Ascending aorta (tissue), 2 donors: ENCODE data around the gene RFX2. TPM values are rescaled to one million over a fixed set of nuclear protein-coding genes. Genes with fewer than 3 reads are reported as not detected.
"Not testable (repeated sequence)": the region's sequence is repeated elsewhere in the genome, so short reads cannot be mapped to it uniquely, and the experiment has no call there.

Experiments
- DNase-seq, 2 donors: peaks; one replicate each; pipeline ENCODE4 v3.0.0-alpha.2; 2019; ENCODE audit warnings: low spot score in 2 of 2
- H3K27ac ChIP-seq, 2 donors: fragments of 200-600 bp; sonication (generic); one replicate each; pipeline ENCODE4 v1.5.1; 2016 to 2017; ENCODE audit warnings: mild to moderate bottlenecking in 1 of 2
- H3K27me3 ChIP-seq: fragments of 200-600 bp; sonication (generic); one replicate; pipeline ENCODE4 v1.5.1; 2017
- H3K36me3 ChIP-seq, 2 donors: fragments of 200-600 bp; sonication (generic); one replicate each; pipeline ENCODE4 v1.5.1; 2016
- H3K4me1 ChIP-seq, 2 donors: fragments of 200-600 bp; sonication (generic); one replicate each; pipeline ENCODE4 v1.5.1; 2016 to 2017; ENCODE audit warnings: mild to moderate bottlenecking in 1 of 2
- H3K4me3 ChIP-seq, 2 donors: fragments of 200-600 bp; sonication (generic); one replicate each; pipeline ENCODE4 v1.5.1; 2016 to 2017; ENCODE audit warnings: mild to moderate bottlenecking in 1 of 2
- H3K9me3 ChIP-seq, 2 donors: fragments of 200-600 bp; sonication (generic); one replicate each; pipeline ENCODE4 v1.5.1; 2016
- intact Hi-C: fragments of 100-400 bp; cut with DNase I; formaldehyde crosslinking; loops from one replicate; pipeline ENCODE4 v1.15.1; 2023
- total RNA-seq: library from RNA; depleted of rRNA; stranded (reverse); fragments of >200 nt; gene quantifications from one replicate; pipeline ENCODE4 v1.1.0, GENCODE V29; 2016
- TF ChIP-seq, protein P1 (sequence below), 3 experiments: fragments of 200-600 bp in 2 of 3; fragments of 450-650 bp in 1 of 3; sonication (generic) in 2 of 3; IDR thresholded peaks; one replicate each; pipeline ENCODE4 v1.5.1; 2016 to 2019; ENCODE audit warnings: antibody characterized with exemption in 3 of 3, mild to moderate bottlenecking in 1 of 3, moderate library complexity in 1 of 3

RFX2 gene
- total RNA-seq, 1 donor from 2014 or later: 107 TPM

DNA sequence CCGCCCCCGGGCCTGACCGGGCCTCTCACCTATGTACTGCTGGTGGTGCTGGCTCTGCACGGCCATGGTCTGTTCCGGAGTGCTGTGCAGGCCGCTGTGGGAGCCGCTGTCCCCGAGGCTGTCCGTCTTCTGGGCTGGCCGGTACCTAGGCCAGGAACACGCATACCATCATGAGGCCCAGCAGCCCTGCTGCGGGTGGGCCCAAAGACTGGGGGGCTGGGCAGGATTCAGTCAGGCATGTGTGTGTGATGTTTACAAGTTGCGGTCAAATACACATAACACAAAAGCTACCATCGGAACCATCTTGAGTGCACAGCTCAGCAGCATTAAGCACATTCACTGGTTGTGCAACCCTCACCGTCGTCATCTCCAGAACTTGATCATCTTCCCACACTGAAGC lies 100.2 kb downstream of the RFX2 start:
- Histone ChIP-seq H3K4me3 (no peak overlapping the region), H3K27me3 (no peaks in the 10 kb centered on the region), H3K27ac (no peak overlapping the region), H3K4me1 (no peaks in the 10 kb centered on the region), H3K36me3 (peaks cover 9 to 78% of the 10 kb centered on the region in 2 donors), H3K9me3 (no peaks in the 10 kb centered on the region)
- intact Hi-C loops: no loop called here
- no peak for DNase-seq
- TF ChIP-seq, protein P1, sequence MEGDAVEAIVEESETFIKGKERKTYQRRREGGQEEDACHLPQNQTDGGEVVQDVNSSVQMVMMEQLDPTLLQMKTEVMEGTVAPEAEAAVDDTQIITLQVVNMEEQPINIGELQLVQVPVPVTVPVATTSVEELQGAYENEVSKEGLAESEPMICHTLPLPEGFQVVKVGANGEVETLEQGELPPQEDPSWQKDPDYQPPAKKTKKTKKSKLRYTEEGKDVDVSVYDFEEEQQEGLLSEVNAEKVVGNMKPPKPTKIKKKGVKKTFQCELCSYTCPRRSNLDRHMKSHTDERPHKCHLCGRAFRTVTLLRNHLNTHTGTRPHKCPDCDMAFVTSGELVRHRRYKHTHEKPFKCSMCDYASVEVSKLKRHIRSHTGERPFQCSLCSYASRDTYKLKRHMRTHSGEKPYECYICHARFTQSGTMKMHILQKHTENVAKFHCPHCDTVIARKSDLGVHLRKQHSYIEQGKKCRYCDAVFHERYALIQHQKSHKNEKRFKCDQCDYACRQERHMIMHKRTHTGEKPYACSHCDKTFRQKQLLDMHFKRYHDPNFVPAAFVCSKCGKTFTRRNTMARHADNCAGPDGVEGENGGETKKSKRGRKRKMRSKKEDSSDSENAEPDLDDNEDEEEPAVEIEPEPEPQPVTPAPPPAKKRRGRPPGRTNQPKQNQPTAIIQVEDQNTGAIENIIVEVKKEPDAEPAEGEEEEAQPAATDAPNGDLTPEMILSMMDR (IDR thresholded peaks at IDR 0.05): no peak

DNA sequence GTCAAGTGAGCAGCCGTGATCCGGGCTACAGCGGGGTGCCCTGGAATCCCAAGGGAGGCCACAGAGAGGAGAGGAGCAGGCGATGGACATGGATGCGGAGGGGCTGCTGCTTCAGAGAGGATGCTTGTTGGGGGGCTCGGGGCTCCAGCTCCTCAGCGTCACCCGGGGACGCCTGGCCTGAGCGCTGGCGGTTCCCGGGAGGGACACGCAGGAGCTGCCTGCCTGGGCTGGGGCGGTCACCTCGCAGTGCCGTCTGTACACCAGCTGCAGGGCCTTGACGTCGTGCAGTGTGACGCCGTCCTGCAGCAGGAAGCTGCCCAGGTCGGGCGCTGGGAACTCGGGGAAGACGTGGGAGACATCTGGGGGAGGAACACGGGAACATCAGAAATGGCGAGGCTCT lies 102.4 kb downstream of the RFX2 start:
- no peak for DNase-seq
- TF ChIP-seq, protein P1 (IDR thresholded peaks at IDR 0.05): no peak
- intact Hi-C loops: no loop called here
- Histone ChIP-seq H3K9me3 (no peaks in the 10 kb centered on the region), H3K27ac (no peak overlapping the region), H3K4me1 (no peaks in the 10 kb centered on the region), H3K36me3 (peaks cover 21 to 84% of the 10 kb centered on the region in 2 donors), H3K27me3 (no peaks in the 10 kb centered on the region), H3K4me3 (no peak overlapping the region)

DNA sequence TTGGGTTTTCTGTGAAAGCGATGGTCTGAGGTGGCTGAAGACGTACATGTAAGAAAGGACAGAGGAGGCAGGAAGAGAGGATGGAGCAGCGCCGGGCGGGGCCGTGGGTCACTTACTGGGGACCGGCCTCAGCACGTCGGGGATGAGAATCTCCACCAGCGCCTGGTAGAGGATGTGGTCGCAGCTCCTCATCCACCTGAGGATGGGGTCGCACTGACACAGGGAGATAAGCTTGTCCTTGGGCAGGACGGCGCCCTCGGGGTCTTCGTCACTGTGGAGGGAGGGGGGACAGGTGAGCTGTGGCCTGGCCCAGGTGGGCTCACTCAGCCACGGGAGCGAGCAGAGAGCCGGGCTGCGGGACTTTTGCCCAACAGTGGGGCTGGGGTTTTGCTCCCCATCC lies 103.4 kb downstream of the RFX2 start:
- Histone ChIP-seq H3K4me3 (no peak overlapping the region), H3K27me3 (no peaks in the 10 kb centered on the region), H3K9me3 (no peaks in the 10 kb centered on the region), H3K4me1 (no peaks in the 10 kb centered on the region), H3K27ac (no peak overlapping the region), H3K36me3 (peaks cover 29 to 84% of the 10 kb centered on the region in 2 donors)
- no peak for DNase-seq
- TF ChIP-seq, protein P1 (IDR thresholded peaks at IDR 0.05): no peak
- intact Hi-C loops: no loop called here

DNA sequence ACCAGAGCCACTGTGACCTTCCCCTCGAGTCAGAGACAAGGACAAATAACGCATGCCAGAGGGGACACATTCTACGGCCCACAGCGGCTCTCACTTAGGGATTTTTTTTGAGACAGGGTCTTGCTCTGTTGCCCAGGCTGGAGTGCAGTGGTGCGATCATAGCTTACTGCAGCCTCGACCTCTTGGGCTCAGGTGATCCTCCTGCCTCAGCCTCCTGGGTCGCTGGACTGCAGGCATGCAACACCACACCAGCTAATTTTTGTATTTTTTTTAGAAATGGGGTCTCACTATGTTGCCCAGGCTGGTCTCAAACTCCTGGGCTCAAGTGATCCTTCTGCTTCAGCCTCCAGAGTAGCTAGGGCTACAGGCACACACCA lies 104.2 kb downstream of the RFX2 start:
- H3K27me3 ChIP-seq, DNase-seq, H3K27ac ChIP-seq, intact Hi-C loops, H3K4me1 ChIP-seq, H3K4me3 ChIP-seq, H3K9me3 ChIP-seq: not testable (repeated sequence)
- H3K36me3 ChIP-seq: peaks cover 37 to 85% of the 10 kb centered on the region in 2 donors

GRCh38 chr19:6005321-6006069 lies 104.8 kb downstream of the RFX2 start:
- intact Hi-C loops: no loop called here
- Histone ChIP-seq H3K9me3 (no peaks in the 10 kb centered on the region), H3K27me3 (no peaks in the 10 kb centered on the region), H3K4me1 (no peaks in the 10 kb centered on the region), H3K4me3 (no peak overlapping the region), H3K36me3 (peaks cover 38 to 85% of the 10 kb centered on the region in 2 donors), H3K27ac (no peak overlapping the region)
- DNase-seq: no peak
- TF ChIP-seq, protein P1 (IDR thresholded peaks at IDR 0.05): no peak

GRCh38 chr19:6003976-6004375 lies 106.3 kb downstream of the RFX2 start:
- H3K36me3 ChIP-seq: peaks cover 47 to 86% of the 10 kb centered on the region in 2 donors
- no peak for DNase-seq
- TF ChIP-seq, protein P1 (IDR thresholded peaks at IDR 0.05): no peak

More at GRCh38 chr19:6003976-6004375, 106.3 kb downstream of the RFX2 start:
- no peaks in the 10 kb centered on the region for H3K9me3 ChIP-seq
- H3K4me1 ChIP-seq: no peaks in the 10 kb centered on the region
- no peak overlapping the region for H3K27ac ChIP-seq
- intact Hi-C loops: no loop called here
- H3K27me3 ChIP-seq: no peaks in the 10 kb centered on the region
- no peak overlapping the region for H3K4me3 ChIP-seq
